H1 (cell line): ENCODE data around the gene TMEM169. TPM values are rescaled to one million over a fixed set of nuclear protein-coding genes. Genes with fewer than 3 reads are reported as not detected.
A peak's percentile ranks its signal among the peaks of the same experiment; 100 is the strongest.

Experiments used
- ATF3 ChIP-seq: IDR thresholded peaks from 2 replicates; pipeline ENCODE4 v1.6.1; 2011; ENCODE audit warnings: low read depth, mild to moderate bottlenecking, low read length; ENCODE audit not compliant: insufficient read depth
- GABPA ChIP-seq: IDR thresholded peaks from 2 replicates; pipeline ENCODE4 v1.6.1; 2011; ENCODE audit warnings: mild to moderate bottlenecking, low read length, moderate library complexity, borderline replicate concordance; ENCODE audit not compliant: insufficient read depth
- MAFK ChIP-seq: IDR thresholded peaks from 2 replicates; pipeline ENCODE4 v1.6.1; 2012; ENCODE audit warnings: low read depth, mild to moderate bottlenecking, improper control_type of control experiment, low read length
- SIN3A ChIP-seq, 2 experiments: IDR thresholded peaks in 1 of 2; conservative IDR thresholded peaks in 1 of 2; 2 replicates each; pipeline ENCODE4 v1.6.1; 2011 to 2012; ENCODE audit warnings: low read length in 2 of 2, improper control_type of control experiment in 1 of 2, low read depth in 1 of 2, mild to moderate bottlenecking in 1 of 2
- polyA plus RNA-seq, 7 experiments: library from polyadenylated mRNA; depleted of rRNA in 3 of 7; stranded (reverse) in 5 of 7; unstranded in 2 of 7; fragments of >200 nt in 5 of 7; fragments of 200-250 nt in 2 of 7; gene quantifications; 1 replicate in 5 of 7; 2 replicates in 1 of 7; 4 replicates in 1 of 7; pipeline versions ENCODE4 v1.2.1 to v1.2.3, GENCODE V29; 2011 to 2013; ENCODE audit warnings: missing spikeins in 2 of 7, mixed read lengths in 2 of 7
- total RNA-seq: library from RNA; stranded (reverse); fragmentation: NEBNext Ultra II Directional; extraction: Animal tissue kit (Norgen Biotek cat#: 25700); gene quantifications from 2 replicates; pipeline ENCODE4 v1.2.1, GENCODE V29; 2021

Gene TMEM169
- total and polyA plus RNA-seq, 2 of the 8 experiments (the other 6 are each of a cell fraction or from before 2014, with no cell fraction given) = 0.41 to 2.4 TPM

GRCh38 chr2:216083464-216084281 is 2.0 kb downstream of the TMEM169 start (continued):
- TF ChIP-seq ATF3 (no peak), GABPA (no peak), SIN3A (conservative IDR thresholded peaks at IDR 0.05 in 1 of 2, IDR thresholded peaks at IDR 0.05 in 1 of 2; ENCODE audit: low read depth in 1 of 2, low read length in 2 of 2) (peak in 1 of 2 experiments; percentile 67; a peak in 1 of 4 replicates), MAFK (no peak)
- TF ChIP-seq, all 59 proteins: peak for 7
